Stimulated activated CD4-positive, alpha-beta T cell treated with anti-CD3 and anti-CD28 coated beads, TNF-alpha, amount 100 ng/mL, for 24 hours (primary cell): Measurements from ENCODE around the gene MLLT6.

Source experiments
- DNase-seq, 3 experiments: peaks; one replicate each; pipeline ENCODE4 v3.0.0-alpha.2; 2020; ENCODE audit warnings: low read depth in 3 of 3

Gene MLLT6

DNA sequence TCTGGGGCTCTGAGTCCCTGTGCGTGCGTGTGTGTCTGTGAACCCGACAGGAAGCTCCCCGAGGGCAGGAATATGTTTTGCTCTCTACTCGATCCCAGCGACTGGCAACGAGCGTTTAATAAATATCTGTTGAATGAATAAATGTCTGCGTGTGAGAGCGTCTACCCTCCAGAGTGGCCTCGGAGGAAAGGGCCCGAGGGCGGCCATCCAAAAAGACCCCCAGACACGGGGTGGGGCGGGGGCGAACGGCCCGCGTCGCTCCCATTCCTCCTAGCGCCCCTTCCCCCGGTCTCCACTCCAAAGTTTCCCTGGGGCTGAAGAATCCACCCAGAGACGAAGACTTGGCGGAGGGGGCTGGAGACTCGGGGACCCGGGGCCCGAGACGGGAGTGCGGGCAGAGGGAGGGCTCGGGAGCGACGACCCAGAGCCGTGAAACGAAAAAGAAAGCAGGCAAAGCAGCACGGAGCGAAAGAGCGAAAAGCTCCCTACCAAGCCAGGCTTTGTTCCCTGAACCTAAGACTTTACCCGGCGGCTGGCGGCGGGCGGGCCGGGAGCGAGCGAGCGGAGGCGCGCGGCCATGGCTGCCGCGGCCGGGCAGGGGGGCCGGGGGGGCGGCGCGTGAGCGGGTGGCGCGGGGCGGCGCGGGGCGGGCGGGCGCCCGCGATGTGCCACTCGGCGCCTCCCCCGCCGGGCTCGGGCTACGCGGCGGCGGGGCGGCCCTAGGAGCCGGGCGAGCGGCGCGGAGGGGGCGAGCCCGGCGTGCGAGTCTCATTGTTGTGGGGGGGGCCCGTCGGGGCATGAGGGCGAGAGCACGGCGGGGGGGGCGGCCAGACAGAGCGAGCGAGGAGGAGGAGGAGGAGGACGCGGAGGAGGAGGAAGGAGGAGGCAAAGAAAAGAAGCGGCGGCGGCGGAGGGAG, at the start of gene MLLT6:
Gene MLLT6, plus strand, starts transcription at position 668 of the 917 bp plus-strand sequence. CDS start 360 bp downstream, outside the sequence.
- DNase-seq, result peak in 2 of 3 experiments; percentile 44 to 72

DNA sequence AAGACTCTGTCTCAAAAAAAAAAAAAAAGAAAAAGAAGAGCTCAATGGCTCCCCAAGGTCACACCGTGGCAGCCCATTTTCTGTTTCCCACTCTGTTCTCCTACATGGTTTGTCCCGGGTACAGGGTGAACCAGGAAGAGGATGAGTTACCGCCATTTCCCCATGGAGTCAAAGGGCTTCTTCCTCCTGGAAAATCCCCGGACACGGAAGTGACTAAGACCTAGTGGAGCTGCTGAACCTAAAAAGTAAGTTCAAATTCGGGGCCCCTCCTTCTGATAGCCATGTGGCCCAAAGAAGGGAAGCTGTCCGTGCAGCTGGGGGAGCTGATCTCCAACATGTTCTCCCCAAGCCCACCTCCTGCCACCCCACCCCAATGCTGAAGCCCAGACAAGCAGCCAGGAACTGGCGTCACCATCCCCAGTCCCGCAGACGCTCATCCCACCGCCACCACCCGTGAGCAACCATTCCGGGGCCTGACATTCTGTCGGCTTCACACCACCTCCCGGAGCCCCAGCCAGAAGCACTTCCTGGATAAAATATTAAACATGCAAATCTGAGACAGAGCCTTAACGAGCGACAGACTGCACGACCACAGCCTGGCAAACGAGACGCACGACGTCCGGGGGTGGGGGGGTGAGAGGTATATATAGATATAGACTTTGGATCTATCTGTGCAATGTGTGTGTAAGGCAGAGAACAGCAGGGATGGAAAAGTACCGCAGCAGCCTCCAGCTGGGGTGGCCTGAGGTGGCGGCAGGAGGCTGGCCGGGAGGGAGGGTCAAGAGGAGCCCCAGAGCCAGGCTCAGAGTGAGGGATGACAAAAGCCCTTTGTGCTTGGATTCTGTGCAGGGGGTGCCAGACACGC, 47.9 kb upstream of the MLLT6 start:
- DNase-seq, result no peak

DNA sequence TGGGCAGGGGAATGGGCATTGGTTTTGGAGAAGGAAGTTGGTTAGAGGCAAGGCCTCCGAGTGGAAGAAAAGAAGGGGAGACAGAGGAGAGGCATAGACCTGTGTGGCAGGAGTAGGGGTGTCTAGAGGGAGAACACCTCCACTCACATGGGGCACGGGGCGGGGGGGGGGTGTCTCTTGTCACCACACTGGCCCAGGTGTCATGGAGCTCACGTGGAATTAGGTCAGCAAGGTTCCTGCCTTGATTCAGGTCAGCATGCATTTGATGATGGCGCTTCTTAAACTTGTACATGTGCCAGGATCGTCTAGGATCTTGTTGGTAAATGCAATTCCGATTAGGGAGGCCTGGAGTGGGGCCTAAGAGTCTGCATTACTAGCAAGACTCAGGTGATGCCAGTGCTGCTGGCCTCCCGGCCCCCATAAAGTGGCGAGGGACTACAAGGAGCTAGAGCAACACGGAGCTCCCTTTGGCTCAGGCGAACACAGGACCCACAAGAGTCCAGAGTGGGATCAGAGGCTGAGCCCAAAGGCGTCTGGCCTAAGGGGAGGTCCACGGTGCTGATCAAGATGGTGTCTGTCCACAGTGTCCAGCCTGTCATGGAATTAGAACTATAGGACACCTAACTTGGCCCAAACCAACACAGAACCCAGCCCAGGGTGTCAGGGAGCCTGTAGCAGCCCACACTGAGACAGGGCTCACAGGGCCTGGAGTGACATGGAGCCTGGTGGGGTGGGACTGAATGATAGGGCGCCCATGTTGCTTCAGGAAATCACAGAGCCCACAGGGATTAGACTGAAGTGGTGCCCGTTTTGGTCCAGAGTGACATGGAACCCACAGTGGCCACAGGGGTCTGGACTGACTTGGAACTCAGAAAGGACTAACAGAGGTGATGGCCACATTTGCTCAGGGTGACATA, 47.0 kb upstream of the MLLT6 start:
- no peak for DNase-seq

DNA sequence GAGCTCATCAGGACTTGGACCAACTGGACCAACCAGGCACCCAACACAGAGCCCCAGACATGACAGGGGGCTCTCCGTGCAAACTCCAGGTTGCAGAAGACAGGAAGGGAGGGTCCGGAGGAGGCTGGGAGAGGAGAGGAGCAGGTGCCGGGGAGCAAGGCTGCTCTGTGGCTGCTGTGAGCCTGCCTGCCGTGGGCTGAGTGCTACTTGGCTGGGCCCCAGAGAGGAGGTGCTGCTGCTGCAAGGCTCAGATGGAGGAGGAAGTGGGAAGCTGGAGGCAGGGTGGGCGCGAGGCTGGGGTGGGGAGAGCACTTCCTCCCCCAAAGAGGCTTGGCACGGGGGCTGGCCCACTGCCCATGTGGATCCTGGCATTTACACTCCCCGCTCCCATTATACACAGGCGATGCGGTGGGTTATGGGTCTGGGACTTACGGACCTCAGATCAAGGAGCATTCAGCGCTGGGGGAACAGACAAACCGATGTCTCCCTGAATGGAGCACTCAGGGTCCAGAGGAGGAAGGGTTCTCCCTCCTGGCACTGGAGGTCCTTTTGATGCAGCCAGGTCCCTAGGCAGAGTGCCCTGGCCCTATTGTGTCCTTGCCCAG, 46.2 kb upstream of the MLLT6 start:
- DNase-seq, result no peak

DNA sequence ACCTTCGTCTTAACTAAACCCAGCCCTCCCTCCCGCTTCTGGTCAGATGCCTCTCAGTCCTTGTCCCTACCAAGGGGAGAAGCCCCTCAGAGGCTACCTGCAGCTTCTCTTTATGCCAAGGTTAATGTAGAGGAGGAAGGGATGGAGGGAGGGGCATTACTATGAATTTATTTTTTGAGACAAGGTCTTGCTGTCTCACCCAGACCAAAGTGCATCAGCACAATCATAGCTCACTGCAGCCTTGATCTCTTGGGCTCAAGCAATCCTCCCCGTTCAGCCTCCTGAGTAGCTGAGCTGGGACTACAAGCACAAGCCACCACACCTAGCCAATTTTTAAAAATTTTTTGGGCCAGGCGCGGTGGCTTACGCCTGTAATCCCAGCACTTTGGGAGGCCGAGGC, 45.7 kb upstream of the MLLT6 start:
- DNase-seq, result no peak

DNA sequence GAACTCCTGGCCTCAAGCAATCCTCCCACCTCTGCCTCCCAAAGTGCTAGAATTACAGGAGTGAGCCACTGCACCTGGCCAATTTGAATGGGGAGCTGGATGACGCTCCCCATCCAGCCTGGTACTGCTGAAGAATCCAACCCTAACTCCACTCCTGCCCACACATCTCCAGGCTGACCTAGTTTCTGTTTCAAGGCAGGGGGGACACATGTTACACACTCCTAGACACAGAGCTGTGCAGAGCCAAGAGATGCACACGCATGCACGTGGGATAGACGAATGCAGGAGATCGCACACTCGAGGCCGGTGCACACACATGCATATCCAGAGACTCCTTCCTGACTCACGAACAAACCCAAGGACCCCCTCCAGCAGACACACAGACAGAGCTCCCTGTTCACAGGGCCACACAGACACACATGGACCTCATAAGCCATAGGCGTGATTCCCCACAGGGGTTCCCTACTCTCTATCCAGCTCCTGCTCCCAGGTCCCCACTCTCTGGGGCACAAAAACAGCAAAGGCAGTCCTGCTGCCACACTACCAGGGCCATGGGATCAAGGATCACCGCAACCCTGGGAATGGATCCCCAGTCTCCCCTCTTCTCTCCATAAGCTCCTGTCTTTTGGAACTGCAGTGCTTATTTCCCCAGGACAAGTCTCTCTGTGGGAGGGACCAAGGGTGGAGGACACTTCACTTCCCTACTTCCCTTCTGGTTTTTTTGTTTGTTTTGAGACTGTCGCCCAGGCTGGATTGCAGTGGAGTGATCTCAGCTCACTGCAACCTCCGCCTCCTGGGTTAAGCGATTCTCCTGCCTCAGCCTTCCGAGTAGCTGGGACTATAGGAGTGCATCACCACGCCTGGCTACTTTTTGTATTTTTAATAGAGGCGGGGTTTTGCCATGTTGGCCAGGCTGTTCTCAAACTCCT, 44.7 kb upstream of the MLLT6 start:
- DNase-seq, result no peak

DNA sequence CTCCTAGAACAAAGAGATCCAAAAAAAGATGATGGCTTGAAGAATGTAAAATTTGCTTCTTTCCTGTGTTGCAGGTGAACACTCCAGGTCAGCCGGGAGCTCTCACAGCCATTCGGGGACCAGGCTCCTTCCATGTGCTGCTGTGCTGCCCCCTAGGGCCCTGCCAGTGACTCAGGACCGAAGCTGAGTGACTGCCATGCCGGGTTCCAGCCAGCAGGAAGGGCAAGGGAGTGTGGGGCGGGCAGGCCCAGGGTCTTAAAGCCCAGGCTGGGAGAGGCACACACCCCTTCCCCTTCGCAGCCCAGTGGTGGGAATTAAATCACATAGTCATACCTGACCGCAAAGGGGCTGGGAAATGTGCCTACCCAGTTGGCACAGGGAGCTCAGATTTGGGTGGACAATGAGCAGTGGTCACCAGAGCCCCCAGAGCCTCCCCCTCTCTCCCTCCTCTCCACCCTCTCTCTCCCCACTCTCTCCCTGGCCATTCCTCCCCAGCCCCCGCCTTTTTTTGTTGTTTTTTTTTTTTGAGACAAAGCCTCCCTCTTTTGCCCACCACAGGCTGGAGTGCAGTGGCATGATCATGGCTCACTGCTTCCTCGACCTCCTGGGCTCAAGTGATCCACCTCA, 41.8 kb upstream of the MLLT6 start:
- peak in 1 of 3 experiments; percentile 53 for DNase-seq

DNA sequence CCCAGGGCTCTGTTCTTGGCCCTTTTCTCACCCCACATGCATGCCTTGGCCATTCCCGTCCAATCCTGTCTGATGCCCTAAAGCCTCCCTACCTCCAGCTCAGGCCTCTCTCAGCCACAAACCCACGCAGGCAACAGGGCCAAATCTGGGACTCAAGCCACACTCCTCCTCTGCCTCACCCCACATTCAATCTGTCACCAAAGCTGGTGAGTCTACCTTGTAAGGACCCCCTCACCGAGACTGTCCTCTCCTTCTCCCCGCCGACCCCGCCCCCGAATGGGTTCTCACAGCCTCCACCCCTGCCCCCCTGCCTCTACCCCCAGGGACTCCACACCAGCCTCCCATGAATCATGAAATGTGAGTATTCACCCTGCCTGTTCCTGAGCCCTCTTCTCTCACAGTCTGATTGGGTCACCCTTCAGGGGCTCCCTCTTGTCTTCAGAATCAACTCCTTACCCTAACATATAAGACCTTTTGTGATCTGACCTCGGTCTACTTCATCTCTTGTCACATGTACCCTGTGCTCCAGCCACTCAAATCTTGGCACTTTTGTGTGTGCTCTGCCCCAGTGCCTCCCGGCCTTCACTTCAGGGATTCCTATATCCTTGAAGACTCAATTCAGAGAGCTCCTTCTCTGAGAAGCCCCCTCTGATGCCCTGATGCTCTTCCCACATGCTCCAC, 41.0 kb upstream of the MLLT6 start:
- DNase-seq, result no peak

DNA sequence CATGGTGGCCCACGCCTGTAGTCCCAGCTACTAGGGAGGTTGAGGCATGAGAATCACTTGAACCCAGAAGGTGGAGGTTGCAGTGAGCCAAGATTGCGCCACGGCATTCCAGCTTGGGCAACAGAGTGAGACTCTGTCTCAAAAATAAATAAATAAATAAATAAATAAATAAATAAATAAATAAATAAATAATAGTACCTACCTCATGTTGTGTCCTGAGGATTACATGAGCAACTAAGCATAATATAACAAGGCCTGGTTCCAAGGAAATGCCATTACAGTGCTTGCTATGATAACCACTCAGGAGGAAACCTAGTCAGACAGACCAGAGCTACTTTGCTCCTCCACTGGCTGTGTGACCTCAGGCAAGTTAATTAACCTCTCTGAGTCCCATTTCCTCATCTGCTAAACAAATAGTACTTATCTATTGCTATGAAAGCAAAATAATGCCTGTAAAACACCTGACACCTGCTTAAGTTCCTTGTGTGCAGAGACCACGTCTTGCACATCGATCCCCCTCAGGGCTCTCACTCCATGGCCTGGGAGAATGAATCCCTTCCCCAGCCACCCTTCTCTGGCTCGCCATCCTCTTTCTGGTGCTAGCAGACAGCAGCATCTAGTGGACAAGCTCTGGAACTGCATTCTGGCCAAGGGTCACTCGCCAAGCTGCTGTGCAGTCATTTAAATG, 37.8 kb upstream of the MLLT6 start:
- peak in 2 of 3 experiments; percentile 36 to 47 for DNase-seq

DNA sequence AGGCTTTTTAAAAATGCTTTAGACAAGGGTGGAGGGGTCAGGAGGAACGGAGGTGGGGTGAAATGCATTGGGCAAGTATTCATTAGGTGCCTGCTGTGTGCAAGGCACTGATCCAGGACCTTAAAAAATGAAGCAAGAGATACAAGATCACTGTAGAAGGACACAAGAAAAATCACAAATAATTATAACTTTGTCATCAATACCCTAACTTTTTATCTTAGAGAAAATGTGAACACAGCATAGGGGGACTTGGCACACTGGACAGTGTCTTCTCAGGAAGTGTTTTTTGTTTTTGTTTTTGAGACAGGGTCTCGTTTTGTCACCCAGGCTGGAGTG, 37.3 kb upstream of the MLLT6 start:
- DNase-seq, result no peak

DNA sequence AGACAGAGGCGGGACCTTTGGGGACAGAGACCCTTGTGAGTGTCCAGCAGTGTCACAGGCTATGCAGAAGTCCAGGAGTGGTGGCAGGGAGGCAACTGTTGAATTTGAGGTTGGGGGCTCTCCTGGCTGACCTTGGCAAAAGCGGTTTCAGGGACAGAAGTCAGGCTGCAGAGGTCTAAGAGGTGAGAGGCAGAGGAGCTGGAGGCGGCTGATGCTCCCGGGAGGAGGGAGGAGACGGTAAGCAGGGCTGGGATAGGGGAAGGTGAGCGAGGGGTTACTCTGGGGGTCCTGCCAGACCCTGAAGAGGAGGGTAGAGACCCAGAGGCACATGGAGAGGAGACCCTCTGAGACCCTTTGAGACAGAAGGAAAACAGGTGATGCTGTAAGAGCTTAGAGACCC, 35.6 kb upstream of the MLLT6 start:
- DNase-seq, result no peak

DNA sequence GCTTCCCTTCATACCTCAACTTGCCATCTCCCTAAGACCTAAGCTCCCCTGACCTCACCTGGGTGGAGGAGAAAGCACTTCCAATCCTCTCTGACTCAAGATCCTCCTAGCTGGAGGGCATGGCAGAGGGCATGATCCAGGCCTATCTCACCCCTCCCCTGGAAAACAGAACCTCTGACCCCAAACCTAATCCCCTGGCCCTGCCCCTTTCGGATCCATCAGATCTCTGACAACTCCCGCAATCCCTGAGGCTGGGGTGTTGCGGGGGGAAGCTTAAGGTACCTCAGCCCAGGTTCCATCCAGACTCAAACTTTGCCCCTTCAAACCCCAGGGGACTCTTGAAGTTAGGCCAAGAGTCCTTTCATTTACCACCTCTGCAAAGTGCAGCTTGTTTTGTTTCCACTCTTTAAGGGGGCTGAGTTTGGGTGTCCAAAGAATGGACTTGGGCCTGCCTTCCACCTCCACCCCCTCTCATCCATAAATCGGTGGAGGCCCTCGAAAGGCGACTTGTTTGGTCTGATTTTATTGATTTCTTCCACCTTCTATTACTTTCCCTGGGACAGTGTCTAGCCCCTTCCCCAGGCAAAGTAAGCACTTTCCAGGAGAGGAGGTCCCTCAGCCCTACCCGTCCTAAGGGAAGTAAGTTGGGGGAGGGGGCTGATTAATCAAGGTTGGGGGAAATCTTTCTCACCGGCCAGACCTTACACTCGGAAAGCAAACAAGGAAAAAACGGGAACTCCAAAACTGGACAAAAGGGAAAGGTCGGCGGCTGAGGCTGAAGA, 32.9 kb upstream of the MLLT6 start:
- DNase-seq, result no peak

DNA sequence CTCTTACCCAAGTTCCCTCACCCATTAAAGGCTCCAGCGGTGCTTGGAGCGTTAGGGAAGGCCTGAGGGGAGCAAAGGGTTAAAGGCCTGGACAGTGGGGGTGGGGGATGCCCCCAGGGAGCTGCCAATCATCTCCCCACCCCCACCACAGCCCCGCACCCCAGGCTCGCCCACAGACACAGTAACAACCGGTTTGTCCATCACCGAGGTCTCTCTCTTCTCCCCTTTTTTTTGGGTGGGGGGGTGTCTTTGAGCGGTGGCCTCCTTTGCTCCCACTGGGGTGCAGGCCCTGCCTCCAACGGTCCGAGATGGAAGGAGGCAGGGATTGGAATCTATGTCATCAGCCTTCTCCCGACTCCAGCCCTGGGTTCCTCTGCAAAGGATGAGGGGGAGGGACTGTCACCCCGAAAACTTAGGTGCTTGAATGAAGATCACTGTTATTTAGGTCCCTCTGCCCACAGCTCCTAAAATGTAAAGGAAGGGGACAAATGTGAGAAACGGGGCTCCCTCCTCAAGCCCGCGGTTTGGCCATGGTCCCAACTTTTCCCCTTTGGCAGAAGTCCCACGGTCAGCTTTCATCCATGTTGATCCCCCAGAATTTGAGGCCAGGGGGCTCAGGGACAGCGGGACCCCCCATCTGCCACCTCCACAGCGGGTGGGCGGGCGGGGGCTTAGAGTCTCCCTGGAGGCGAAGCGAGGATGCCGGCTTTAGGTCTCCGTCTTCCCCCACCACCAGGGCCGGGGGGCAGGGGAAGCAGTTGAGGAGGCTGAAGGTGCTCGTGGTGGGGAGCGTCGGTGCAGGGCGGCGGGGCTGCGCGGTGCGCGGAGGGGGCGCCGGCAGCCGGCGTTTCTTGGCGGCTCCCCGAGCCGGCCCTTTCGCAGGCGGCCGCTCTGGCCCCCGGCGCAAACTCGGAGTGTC, 32.0 kb upstream of the MLLT6 start:
- no peak for DNase-seq

DNA sequence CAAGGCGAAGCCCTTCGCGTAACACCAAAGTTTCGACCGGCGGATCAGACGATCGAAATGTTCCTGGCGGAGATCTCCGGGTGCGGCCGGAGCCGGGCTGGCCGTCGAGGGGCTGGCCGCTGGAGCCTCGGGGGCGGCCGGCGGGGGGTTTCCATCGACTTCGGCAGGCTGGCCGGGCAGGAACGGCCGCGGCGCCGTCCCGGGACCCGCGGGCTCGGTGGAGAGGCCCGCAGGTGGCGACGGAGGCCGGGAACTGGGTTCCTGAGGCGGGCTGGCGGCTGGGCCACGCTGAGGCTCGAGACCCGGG, 31.4 kb upstream of the MLLT6 start:
- no peak for DNase-seq

DNA sequence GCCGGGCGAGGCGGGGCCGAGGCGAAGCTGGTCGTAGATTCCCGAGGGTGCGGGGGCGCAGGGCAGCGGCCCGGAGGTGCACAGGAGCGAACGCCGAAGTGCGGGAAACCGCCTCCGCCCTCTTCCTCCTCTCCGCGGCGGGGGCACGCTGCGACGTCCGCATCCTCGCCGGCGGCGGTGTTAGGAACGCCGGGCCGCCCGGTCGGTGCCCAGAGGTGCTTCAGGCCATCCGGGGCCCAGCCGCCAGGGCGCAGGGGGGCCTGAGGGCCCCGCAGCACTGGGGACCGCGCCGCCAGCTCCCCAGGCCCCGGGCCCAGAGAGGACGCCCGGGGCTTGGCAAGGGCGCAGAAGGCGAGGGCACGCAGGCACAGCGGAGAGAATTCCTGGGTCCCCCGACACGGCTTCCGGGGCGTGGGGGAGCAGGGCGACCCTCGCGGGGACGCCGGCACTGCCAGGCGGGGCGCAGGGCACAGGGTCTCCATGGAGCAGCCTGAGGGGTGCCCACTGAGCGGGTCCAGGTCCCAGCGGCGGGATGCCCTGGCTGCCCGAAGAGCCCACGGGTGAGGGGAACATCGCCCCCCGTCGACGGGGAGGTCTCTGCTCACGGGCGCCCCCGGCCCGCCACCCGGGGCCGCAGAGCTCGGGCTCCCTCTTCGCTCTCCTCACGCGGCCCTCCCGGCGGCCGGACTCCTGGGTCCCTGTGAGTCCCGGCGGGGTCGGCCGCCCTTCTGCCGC, 30.9 kb upstream of the MLLT6 start:
- DNase-seq, result peak in 1 of 3 experiments; percentile 49
